Activated CD4-positive, alpha-beta T cell treated with anti-CD3 and anti-CD28 coated beads, Interleukin-2, Interleukin-6, amounts not matched to agents 100 ng/mL and 50 ng/mL, durations not matched to agents 16 hours and 8 hours (primary cell): Measurements from ENCODE around the gene KDF1.

Experiments
- DNase-seq: peaks from one replicate; pipeline ENCODE4 v3.0.0-alpha.2; 2020

Gene KDF1, protein sequence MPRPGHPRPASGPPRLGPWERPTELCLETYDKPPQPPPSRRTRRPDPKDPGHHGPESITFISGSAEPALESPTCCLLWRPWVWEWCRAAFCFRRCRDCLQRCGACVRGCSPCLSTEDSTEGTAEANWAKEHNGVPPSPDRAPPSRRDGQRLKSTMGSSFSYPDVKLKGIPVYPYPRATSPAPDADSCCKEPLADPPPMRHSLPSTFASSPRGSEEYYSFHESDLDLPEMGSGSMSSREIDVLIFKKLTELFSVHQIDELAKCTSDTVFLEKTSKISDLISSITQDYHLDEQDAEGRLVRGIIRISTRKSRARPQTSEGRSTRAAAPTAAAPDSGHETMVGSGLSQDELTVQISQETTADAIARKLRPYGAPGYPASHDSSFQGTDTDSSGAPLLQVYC

DNA sequence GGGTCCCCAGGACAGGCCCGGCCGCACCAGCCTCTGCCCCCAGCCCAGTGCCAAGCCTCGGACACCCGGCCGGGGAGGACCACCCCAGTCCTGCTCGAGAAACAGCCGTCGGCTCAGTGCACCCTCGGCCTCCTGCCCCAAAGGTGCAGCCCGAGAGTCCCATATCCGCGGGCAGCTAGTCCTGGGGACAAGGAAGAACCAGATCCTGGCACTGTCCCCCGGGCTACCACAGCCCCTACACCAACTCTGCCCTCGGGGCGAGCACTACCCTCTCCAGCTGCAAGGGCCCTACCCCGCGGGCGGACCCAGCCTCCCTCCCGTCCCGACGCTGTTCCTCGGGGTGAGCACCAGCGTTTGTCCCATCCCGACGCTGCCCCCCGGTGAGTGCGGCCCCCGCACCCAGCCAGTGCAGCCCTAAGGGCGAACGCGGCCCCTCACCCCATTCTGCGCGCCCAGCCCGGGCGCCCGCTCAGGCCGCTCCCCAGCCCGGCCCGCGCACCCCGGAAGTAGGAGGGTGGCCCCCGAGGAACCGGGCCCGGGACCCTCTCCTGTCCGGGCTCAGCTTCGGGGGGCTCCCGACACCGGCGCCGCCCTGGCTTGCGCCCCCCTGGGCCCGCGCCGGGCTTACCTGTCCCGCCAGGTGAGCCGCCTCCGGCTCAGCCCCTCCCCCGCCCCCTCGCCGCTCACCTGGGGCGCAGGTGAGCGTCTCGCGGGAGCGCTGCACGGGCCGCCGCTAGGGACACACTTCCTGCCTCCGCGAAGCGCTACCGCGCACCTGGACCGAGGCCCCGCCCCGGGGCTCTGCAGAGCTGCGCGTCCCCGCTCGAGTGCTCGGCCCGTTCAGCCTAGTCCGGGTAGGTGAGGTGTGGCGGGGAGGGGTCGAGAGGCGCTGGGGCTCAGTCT is at the start of gene KDF1:
Gene KDF1 (minus strand): TSS at position 747 of the 903 bp plus-strand sequence. CDS start 8,088 bp downstream, outside the sequence.
- DNase-seq = no peak

DNA sequence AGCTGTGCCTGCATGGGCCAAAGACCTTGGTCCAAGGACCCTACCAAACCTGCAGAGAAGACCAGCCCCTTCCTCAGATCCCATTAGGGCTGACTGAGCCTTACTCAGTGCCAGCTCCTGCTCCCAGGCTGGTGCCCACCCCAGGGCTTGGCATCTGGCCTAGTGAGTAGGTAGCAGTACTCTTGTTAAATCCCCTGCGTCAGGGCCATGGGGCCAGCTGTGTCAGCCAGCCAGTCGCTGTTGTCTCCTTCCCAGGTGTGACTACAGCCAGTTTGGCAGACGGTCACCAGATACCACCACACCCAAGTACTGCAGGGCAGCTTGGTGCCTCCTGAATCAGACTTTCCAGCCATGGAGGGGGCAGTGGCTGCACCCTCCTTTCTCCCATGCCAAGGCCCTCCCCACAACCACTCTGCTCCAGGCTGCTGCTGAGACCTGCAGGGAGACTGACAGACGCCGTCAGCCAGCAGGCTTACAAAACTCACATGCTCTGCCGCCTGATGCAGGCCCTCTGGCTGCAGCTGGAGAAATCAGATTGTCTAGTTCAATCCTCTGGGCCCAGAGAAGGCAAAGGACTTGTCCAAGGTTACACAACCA is 49.4 kb upstream of the KDF1 start:
- no peak for DNase-seq

- DNase-seq = no peak
Measured at GRCh38 chr1:27007909-27008582, 47.8 kb upstream of the KDF1 start.

DNA sequence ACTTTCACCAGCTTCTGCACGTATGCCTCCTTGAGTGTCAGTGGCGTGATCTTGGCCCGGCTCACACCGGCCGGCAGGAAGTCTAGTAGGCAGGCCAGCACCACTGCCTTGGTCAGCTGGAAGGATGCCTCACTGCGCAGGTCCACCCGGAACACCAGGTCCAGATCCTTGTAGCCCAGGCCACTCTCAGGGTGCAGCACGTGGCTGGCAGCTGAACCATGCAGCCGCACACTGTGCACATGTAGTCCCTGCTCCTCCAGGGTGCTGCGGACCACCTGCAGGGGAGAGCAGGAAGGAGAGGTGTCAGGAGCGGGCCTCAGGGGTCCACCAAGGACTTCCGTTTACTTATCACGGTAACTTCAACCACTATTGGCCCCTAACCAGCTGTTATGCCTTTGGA is 46.4 kb upstream of the KDF1 start:
- DNase-seq = no peak

DNA sequence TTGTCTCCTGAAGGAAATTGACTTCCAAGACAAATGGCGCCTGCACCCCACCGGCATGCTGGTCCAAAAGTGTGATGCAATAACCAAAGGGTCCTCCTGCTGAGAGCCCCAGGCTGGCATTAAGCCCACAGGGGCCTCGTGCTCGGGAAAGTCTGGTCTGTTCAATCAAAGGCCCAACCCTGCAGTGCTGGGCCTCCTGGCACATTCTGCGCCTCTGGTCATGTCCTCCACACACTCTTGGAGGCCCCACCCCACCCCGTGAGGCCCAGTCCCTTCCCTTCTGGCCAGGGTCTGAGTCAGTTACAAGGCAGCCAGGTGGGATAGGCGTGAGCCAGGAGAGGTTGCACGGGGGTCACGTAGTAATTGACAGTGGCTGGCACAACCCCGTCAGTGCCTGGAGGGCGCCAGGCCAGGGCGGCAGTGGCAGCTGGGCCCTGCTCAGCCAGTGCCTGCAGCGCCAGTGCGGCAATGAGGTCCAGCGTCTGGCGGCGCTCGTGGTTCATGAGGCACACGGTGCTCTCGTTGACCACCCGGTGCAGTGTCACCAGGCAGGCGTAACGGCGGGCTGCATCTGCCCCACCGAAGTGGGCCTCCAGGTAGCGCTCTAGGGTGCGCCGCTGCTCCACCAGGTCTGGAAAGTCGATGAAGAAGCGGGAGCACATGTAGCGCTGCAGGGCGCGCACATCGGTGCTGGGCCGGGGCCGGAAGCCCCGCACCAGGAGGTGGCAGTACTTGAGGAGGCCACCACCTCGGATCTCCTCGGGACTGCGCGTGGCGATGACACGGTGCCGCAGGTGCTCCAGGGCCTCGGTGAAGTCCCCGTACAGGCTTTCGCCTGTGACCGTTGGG is 45.6 kb upstream of the KDF1 start:
- DNase-seq = no peak

- no peak for DNase-seq
Measured at GRCh38 chr1:27005166-27005530, 44.9 kb upstream of the KDF1 start.

- no peak for DNase-seq
Measured at GRCh38 chr1:27004471-27005165, 44.4 kb upstream of the KDF1 start.

GRCh38 chr1:27003745-27004470 is 43.6 kb upstream of the KDF1 start:
- DNase-seq = no peak

GRCh38 chr1:27001570-27002360 is 41.5 kb upstream of the KDF1 start:
- no peak for DNase-seq

- DNase-seq = no peak
Measured at GRCh38 chr1:27000817-27001460, 40.7 kb upstream of the KDF1 start.

- no peak for DNase-seq
Measured at GRCh38 chr1:27000090-27000816, 40.0 kb upstream of the KDF1 start.

DNA sequence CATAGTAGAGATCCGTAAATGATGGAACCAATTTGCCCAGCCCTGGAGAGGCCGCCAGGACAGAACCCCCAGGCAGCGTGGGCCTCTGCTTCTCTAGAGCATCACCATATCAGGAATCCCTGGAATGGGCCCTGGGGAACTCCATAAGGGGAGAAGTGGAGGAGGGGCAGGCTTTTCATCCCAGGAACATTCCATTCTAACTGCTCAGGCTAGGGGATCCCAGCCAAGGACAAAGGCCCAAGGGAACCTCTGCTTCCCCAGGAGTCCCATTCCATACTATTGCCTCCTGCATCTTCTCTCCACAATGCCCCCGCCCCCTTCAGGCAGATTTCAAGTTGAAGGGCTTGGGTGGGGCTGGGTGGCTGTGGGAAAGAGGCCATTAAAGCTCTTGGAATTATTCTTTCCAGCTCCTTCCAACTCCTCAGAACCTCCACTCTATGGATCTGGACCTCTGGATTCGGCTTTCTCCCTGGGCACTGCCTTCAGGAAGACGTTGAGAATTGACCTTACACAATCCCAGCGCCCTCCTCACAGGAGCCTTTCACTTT is 39.2 kb upstream of the KDF1 start:
- no peak for DNase-seq

GRCh38 chr1:26998429-26999300 is 38.4 kb upstream of the KDF1 start:
- DNase-seq = no peak

DNA sequence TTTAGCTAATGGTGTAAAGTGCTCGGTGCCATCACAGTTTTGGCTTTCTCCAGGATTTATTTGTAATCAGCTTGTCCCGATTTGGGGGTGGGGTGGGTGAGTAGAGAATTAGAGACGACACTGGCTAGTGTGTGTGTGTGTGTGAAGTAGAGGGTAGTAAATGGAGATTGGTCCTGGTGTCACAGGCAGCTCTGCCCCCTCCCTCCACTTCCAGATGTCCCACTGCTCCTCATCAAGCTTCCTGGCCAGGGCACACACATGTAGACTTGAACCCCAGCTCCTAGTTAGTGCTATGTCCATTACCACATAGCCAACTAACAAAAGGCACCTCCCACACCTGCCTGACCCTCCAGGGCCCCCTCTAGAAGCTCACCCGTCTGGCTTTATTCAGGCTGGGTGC is 36.4 kb upstream of the KDF1 start:
- no peak for DNase-seq

GRCh38 chr1:26996024-26996423 is 35.8 kb upstream of the KDF1 start:
- no peak for DNase-seq

DNA sequence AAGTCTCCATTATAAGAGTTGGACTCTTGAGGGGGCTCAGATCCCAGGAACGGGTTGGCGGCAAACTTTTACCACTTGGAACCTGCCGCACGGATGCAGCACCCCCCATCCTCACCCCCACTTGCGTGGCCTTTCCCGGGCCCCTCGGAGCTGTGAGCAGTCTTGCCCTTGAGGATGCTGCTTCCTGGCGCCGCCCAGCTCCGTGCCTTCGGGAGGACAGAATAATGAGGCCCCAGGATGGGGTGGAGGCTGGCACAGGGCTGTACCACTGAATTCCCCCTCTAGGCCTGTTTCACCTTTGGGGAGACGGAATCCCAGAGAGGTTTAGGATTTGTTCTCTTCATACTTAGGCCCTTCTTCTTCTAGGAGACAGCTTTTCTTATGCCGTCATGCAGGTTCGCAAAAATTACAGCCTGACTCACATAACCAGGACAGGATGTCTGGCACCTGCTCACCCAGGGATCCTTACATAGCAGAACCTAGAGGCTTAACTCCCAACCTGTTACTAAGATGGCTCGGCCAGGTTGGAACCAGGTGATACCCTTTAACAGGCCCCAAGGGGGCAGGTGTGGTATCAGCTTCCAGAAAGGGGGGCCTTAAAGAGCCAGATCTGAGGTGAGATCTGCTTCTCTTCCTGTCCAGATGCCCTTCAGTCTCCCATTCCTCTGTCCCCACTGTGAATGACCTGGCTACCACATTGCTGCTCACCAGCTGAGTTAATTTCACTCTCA is 34.7 kb upstream of the KDF1 start:
- no peak for DNase-seq
